Liver (tissue), 9 donors: Measurements from ENCODE around the gene ST3GAL5. TPM values are rescaled to one million over a fixed set of nuclear protein-coding genes. Genes with fewer than 3 reads are reported as not detected.

Experiments
- DNase-seq: peaks from one replicate; pipeline ENCODE4 v3.0.0-alpha.2; 2017; ENCODE audit warnings: low spot score
- H3K27ac ChIP-seq, 2 donors: one replicate each; pipeline ENCODE4 v1.7.0; 2013; ENCODE audit warnings: inconsistent platforms in 2 of 2, low read length in 2 of 2, control low read depth in 1 of 2, low read depth in 1 of 2, mild to moderate bottlenecking in 1 of 2
- H3K27me3 ChIP-seq, 4 donors: one replicate each; pipeline versions ENCODE4 v1.6.1 to v1.7.0; 2013; ENCODE audit warnings: low read length in 3 of 4, inconsistent platforms in 1 of 4, mild to moderate bottlenecking in 1 of 4, moderate library complexity in 1 of 4; ENCODE audit not compliant: control insufficient read depth in 4 of 4, insufficient read depth in 4 of 4
- H3K36me3 ChIP-seq, 4 donors: one replicate each; pipeline versions ENCODE4 v1.6.1 to v1.7.0; 2013; ENCODE audit warnings: low read length in 3 of 4, mild to moderate bottlenecking in 3 of 4, low read depth in 1 of 4, moderate library complexity in 1 of 4; ENCODE audit not compliant: control insufficient read depth in 4 of 4, insufficient read depth in 3 of 4
- H3K4me1 ChIP-seq, 4 donors: one replicate each; pipeline versions ENCODE4 v1.6.1 to v1.7.0; 2013; ENCODE audit warnings: low read length in 3 of 4, mild to moderate bottlenecking in 3 of 4, moderate library complexity in 1 of 4; ENCODE audit not compliant: control insufficient read depth in 4 of 4, insufficient read depth in 4 of 4
- H3K4me3 ChIP-seq, 3 donors: one replicate each; pipeline versions ENCODE4 v1.6.1 to v1.7.0; 2013; ENCODE audit warnings: low read length in 3 of 3, control low read depth in 1 of 3, low read depth in 1 of 3, mild to moderate bottlenecking in 1 of 3
- H3K9ac ChIP-seq, 2 donors: one replicate each; pipeline ENCODE4 v1.7.0; 2013; ENCODE audit warnings: low read length in 2 of 2, mild to moderate bottlenecking in 2 of 2, moderate library complexity in 2 of 2, control low read depth in 1 of 2, low read depth in 1 of 2
- H3K9me3 ChIP-seq, 4 donors: one replicate each; pipeline versions ENCODE4 v1.6.1 to v1.7.0; 2013; ENCODE audit warnings: low read length in 3 of 4; ENCODE audit not compliant: control insufficient read depth in 4 of 4
- ATF3 ChIP-seq: IDR thresholded peaks from 2 replicates; pipeline ENCODE4 v1.6.1; 2016; ENCODE audit warnings: antibody characterized with exemption
- EGR1 ChIP-seq, 2 donors: IDR thresholded peaks; 2 replicates each; pipeline ENCODE4 v1.6.1; 2016 to 2018; ENCODE audit warnings: antibody characterized with exemption in 2 of 2, low read depth in 2 of 2
- FOXA1 ChIP-seq: IDR thresholded peaks from 2 replicates; pipeline ENCODE4 v1.6.1; 2016; ENCODE audit warnings: antibody characterized with exemption
- FOXA2 ChIP-seq: IDR thresholded peaks from 2 replicates; pipeline ENCODE4 v1.6.1; 2016; ENCODE audit warnings: antibody characterized with exemption
- GABPA ChIP-seq, 2 donors: IDR thresholded peaks in 1 of 2; conservative IDR thresholded peaks in 1 of 2; 2 replicates each; pipeline ENCODE4 v1.6.1; 2016; ENCODE audit warnings: antibody characterized with exemption in 2 of 2, mild to moderate bottlenecking in 1 of 2, moderate library complexity in 1 of 2
- HNF4A ChIP-seq, 2 donors: conservative IDR thresholded peaks; 2 replicates each; pipeline ENCODE4 v1.6.1; 2016; ENCODE audit warnings: antibody characterized with exemption in 2 of 2, mild to moderate bottlenecking in 2 of 2
- HNF4G ChIP-seq: IDR thresholded peaks from 2 replicates; pipeline ENCODE4 v1.6.1; 2016; ENCODE audit warnings: antibody characterized with exemption
- JUND ChIP-seq, 2 donors: IDR thresholded peaks; 2 replicates each; pipeline ENCODE4 v1.6.1; 2016; ENCODE audit warnings: antibody characterized with exemption in 2 of 2
- NR2F2 ChIP-seq: IDR thresholded peaks from 2 replicates; pipeline ENCODE4 v1.6.1; 2016; ENCODE audit warnings: antibody characterized with exemption
- RAD21 ChIP-seq, 2 donors: IDR thresholded peaks; 2 replicates each; pipeline ENCODE4 v1.6.1; 2016; ENCODE audit warnings: antibody characterized with exemption in 2 of 2, mild to moderate bottlenecking in 2 of 2
- REST ChIP-seq: IDR thresholded peaks from 2 replicates; pipeline ENCODE4 v1.6.1; 2016; ENCODE audit warnings: antibody characterized with exemption, mild to moderate bottlenecking
- RXRA ChIP-seq, 2 donors: IDR thresholded peaks; 2 replicates each; pipeline ENCODE4 v1.6.1; 2017 to 2018; ENCODE audit warnings: antibody characterized with exemption in 2 of 2, mild to moderate bottlenecking in 1 of 2
- SP1 ChIP-seq: IDR thresholded peaks from 2 replicates; pipeline ENCODE4 v1.6.1; 2018; ENCODE audit warnings: antibody characterized with exemption, mild to moderate bottlenecking
- TAF1 ChIP-seq: conservative IDR thresholded peaks from 2 replicates; pipeline ENCODE4 v1.6.1; 2016; ENCODE audit warnings: antibody characterized with exemption, mild to moderate bottlenecking
- YY1 ChIP-seq: IDR thresholded peaks from 2 replicates; pipeline ENCODE4 v1.6.1; 2016; ENCODE audit warnings: antibody characterized with exemption, mild to moderate bottlenecking
- ZBTB33 ChIP-seq: IDR thresholded peaks from 2 replicates; pipeline ENCODE4 v1.6.1; 2016; ENCODE audit warnings: antibody characterized with exemption
- WGBS: extraction: QIAGEN DNeasy Blood & Tissue Kit; methylation state at CpG from one replicate; pipeline ENCODE4 v1.1.7; 2013; 5-methylcytosine and 5-hydroxymethylcytosine counted together
- polyA plus RNA-seq, 2 donors: library from polyadenylated mRNA; stranded (reverse) in 1 of 2; unstranded in 1 of 2; fragments of 200-250 nt in 1 of 2; fragments of >200 nt in 1 of 2; fragmentation: Nextera tagmentation in 1 of 2; extraction: Ambion mirVana in 1 of 2; gene quantifications; one replicate each; pipeline versions ENCODE4 v1.2.1 to v1.2.3, GENCODE V29; 2013 to 2015
- total RNA-seq, 2 donors: library from RNA; depleted of rRNA; stranded (reverse); fragments of >200 nt; gene quantifications; one replicate each; pipeline ENCODE4 v1.2.3, GENCODE V29; 2014
- TF ChIP-seq, protein P1 (sequence below): fragments of 150-350 bp; IDR thresholded peaks from 2 replicates; pipeline ENCODE4 v1.5.1; 2017; ENCODE audit warnings: improper control_type of control experiment, low read depth, low read length; ENCODE audit not compliant: missing input control
- TF ChIP-seq, protein P2 (sequence below): IDR thresholded peaks from 2 replicates; pipeline ENCODE4 v1.6.1; 2016; ENCODE audit warnings: antibody characterized with exemption
- donor health status: healthy.
- donor health status: healthy.
- donor health status: healthy.
- donor health status: healthy.
- donor health status: healthy.

Gene ST3GAL5
- total and polyA plus RNA-seq, 4 donors: 4.5 to 17.0 (median 9.0) TPM

GRCh38 chr2:85936421-85937068, 47.8 kb upstream of the ST3GAL5 start (continued):
- peak in 1 of 2 donors; percentile 27 for TF ChIP-seq EGR1 (IDR thresholded peaks at IDR 0.05; ENCODE audit: low read depth in 2 of 2)
- peak; percentile 11 for TF ChIP-seq FOXA1

DNA sequence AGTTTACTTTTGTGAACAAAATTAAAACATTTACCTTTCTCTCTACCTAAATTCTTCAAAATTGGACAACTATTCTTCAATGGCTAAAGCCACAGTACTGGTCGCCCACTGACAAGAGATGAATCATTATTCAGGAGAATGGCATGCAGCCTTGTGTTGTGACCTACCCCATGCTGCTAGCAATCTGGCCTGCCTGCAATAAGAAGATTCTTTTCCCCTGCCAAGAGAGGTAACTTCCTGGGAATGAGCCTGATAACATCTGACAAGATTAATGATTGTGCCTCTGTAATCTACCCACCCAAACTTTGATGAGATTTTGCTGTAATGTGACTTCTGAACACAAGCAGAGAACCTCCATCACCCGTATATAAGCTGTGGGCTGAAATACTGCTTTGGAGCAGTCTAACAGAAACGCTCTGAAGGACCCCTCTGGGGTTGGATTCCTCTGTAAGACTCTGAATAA, 47.0 kb upstream of the ST3GAL5 start:
- Histone ChIP-seq H3K4me1 (peaks cover 13 to 32% (median 23%) of the 10 kb centered on the region in 4 donors), H3K4me3 (no peak overlapping the region), H3K36me3 (no peaks in the 10 kb centered on the region), H3K27ac (peak overlapping the region; percentile 77 to 84), H3K9me3 (no peaks in the 10 kb centered on the region), H3K9ac (no peak overlapping the region), H3K27me3 (no peaks in the 10 kb centered on the region)
- WGBS: 92% methylated on average over 3 of the region's 3 CpGs
- DNase-seq: no peak
- TF ChIP-seq RAD21 (IDR thresholded peaks at IDR 0.05) (no peak), REST (no peak), GABPA (IDR thresholded peaks at IDR 0.05 in 1 of 2, conservative IDR thresholded peaks at IDR 0.05 in 1 of 2) (no peak), RXRA (IDR thresholded peaks at IDR 0.05) (no peak), YY1 (no peak), NR2F2 (no peak), TAF1 (no peak), FOXA1 (no peak), EGR1 (IDR thresholded peaks at IDR 0.05; ENCODE audit: low read depth in 2 of 2) (no peak), HNF4A (conservative IDR thresholded peaks at IDR 0.05) (no peak), ATF3 (no peak), HNF4G (no peak), ZBTB33 (no peak), JUND (IDR thresholded peaks at IDR 0.05) (no peak), FOXA2 (no peak), SP1 (no peak)
- TF ChIP-seq, protein P1, sequence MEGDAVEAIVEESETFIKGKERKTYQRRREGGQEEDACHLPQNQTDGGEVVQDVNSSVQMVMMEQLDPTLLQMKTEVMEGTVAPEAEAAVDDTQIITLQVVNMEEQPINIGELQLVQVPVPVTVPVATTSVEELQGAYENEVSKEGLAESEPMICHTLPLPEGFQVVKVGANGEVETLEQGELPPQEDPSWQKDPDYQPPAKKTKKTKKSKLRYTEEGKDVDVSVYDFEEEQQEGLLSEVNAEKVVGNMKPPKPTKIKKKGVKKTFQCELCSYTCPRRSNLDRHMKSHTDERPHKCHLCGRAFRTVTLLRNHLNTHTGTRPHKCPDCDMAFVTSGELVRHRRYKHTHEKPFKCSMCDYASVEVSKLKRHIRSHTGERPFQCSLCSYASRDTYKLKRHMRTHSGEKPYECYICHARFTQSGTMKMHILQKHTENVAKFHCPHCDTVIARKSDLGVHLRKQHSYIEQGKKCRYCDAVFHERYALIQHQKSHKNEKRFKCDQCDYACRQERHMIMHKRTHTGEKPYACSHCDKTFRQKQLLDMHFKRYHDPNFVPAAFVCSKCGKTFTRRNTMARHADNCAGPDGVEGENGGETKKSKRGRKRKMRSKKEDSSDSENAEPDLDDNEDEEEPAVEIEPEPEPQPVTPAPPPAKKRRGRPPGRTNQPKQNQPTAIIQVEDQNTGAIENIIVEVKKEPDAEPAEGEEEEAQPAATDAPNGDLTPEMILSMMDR: no peak
- TF ChIP-seq, protein P2, sequence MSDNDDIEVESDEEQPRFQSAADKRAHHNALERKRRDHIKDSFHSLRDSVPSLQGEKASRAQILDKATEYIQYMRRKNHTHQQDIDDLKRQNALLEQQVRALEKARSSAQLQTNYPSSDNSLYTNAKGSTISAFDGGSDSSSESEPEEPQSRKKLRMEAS: no peak
